GM21529 (cell line): ENCODE data around the gene SLC25A21.

Source experiments
- ATAC-seq: cut with Tn5 transposase; IDR thresholded peaks from one replicate; pipeline ENCODE4 v1.9.1; 2021; ENCODE audit not compliant: unreplicated experiment

Gene SLC25A21

GRCh38 chr14:36949371-36949770 lies 223.0 kb downstream of the SLC25A21 start:
- no peak for ATAC-seq

- no peak for ATAC-seq
These were observed 224.1 kb downstream of the SLC25A21 start for GRCh38 chr14:36948157-36948859.

- ATAC-seq, result no peak
These were observed 225.0 kb downstream of the SLC25A21 start for GRCh38 chr14:36947362-36947761.

GRCh38 chr14:36946872-36947271 lies 225.5 kb downstream of the SLC25A21 start:
- ATAC-seq, result no peak

- no peak for ATAC-seq
These were observed 227.9 kb downstream of the SLC25A21 start for GRCh38 chr14:36944307-36945010.

GRCh38 chr14:36942522-36943245 lies 229.7 kb downstream of the SLC25A21 start:
- ATAC-seq, result no peak

- peak; percentile 94 for ATAC-seq
These were observed 230.5 kb downstream of the SLC25A21 start for GRCh38 chr14:36941783-36942521.

- ATAC-seq, result no peak
These were observed 231.9 kb downstream of the SLC25A21 start for GRCh38 chr14:36940476-36940875.

- ATAC-seq, result no peak
These were observed 233.1 kb downstream of the SLC25A21 start for GRCh38 chr14:36939265-36939664.

- ATAC-seq, result no peak
These were observed 233.7 kb downstream of the SLC25A21 start for GRCh38 chr14:36938678-36939077.

- ATAC-seq, result no peak
These were observed 236.3 kb downstream of the SLC25A21 start for GRCh38 chr14:36935976-36936678.

- no peak for ATAC-seq
These were observed 238.1 kb downstream of the SLC25A21 start for GRCh38 chr14:36934304-36934703.

GRCh38 chr14:36931791-36932190 lies 240.6 kb downstream of the SLC25A21 start:
- ATAC-seq, result no peak

GRCh38 chr14:36928432-36928831 lies 244.0 kb downstream of the SLC25A21 start:
- no peak for ATAC-seq

GRCh38 chr14:36925094-36925493 lies 247.3 kb downstream of the SLC25A21 start:
- ATAC-seq, result no peak

GRCh38 chr14:36916668-36917067 lies 255.7 kb downstream of the SLC25A21 start:
- no peak for ATAC-seq

- ATAC-seq, result no peak
These were observed 257.3 kb downstream of the SLC25A21 start for GRCh38 chr14:36915081-36915480.

GRCh38 chr14:36910578-36910977 lies 261.8 kb downstream of the SLC25A21 start:
- no peak for ATAC-seq

GRCh38 chr14:36905272-36905888 lies 267.0 kb downstream of the SLC25A21 start:
- no peak for ATAC-seq

GRCh38 chr14:36901861-36902260 lies 270.5 kb downstream of the SLC25A21 start:
- no peak for ATAC-seq
